GM12873 (cell line): ENCODE data around the gene AGBL1.

Experiments
- TF ChIP-seq, protein P1 (sequence below): IDR thresholded peaks from 2 replicates; pipeline ENCODE4 v1.5.1; 2012; ENCODE audit warnings: low read depth, mild to moderate bottlenecking, moderate library complexity, low read length, control low read depth; ENCODE audit not compliant: insufficient read depth; ENCODE audit errors: missing control alignments

AGBL1 gene

DNA sequence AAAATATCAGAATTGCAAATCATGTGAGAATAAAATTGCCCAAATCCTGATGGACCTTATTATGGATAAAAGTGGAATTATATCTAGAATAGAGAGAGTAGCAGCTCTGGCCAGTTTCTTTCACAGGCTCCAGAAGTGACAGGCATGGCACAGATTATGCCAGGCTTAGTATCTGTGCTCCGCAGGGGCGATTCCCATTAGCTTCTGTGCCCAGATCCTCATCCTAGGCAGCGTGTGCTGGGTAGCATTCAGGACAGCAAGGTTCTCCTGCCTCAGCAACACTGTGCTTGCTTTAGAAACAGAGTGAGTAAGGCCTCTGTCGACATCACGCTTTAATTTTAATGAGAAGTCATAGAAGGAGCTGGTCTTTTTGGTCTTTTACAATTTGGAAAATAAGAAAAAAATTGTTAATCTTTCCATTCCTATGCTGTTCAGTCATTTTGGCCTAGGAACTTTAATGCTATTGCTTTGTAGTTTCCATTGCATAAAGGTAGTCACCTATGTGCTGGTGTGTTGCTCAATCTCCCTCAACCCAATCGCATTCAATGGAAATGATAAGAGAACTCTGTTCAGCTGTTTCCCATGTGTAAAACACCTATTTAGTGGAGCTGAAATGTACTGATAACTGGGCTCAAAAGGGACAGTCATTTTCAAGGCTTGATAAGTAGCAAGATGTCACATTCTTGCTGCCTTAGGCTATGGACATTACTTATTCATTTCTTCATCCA is 770.1 kb downstream of the AGBL1 start:
- TF ChIP-seq, protein P1, sequence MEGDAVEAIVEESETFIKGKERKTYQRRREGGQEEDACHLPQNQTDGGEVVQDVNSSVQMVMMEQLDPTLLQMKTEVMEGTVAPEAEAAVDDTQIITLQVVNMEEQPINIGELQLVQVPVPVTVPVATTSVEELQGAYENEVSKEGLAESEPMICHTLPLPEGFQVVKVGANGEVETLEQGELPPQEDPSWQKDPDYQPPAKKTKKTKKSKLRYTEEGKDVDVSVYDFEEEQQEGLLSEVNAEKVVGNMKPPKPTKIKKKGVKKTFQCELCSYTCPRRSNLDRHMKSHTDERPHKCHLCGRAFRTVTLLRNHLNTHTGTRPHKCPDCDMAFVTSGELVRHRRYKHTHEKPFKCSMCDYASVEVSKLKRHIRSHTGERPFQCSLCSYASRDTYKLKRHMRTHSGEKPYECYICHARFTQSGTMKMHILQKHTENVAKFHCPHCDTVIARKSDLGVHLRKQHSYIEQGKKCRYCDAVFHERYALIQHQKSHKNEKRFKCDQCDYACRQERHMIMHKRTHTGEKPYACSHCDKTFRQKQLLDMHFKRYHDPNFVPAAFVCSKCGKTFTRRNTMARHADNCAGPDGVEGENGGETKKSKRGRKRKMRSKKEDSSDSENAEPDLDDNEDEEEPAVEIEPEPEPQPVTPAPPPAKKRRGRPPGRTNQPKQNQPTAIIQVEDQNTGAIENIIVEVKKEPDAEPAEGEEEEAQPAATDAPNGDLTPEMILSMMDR, result no peak

GRCh38 chr15:86850939-86851338 is 771.3 kb downstream of the AGBL1 start:
- TF ChIP-seq, protein P1, result no peak

GRCh38 chr15:86852741-86853140 is 773.1 kb downstream of the AGBL1 start:
- TF ChIP-seq, protein P1, result no peak

DNA sequence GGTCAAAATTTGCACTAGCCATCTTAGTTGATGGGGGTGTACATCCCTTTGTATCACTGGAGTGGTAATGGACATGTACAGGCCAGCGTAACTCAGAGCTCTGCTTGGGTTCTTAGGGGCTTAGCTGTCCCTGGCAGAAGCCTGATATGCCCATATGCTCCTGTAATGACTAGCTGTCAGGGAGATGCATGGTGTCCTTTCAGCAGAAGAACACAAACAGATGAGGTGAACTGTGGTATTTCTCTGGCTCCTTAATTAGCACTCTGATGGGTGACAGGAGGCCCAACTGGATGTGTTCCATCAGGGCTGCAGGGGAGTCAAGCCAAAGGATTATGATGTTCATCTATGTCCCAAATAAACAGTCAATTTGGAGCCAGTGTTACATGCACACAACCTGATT is 774.5 kb downstream of the AGBL1 start:
- TF ChIP-seq, protein P1, result no peak

DNA sequence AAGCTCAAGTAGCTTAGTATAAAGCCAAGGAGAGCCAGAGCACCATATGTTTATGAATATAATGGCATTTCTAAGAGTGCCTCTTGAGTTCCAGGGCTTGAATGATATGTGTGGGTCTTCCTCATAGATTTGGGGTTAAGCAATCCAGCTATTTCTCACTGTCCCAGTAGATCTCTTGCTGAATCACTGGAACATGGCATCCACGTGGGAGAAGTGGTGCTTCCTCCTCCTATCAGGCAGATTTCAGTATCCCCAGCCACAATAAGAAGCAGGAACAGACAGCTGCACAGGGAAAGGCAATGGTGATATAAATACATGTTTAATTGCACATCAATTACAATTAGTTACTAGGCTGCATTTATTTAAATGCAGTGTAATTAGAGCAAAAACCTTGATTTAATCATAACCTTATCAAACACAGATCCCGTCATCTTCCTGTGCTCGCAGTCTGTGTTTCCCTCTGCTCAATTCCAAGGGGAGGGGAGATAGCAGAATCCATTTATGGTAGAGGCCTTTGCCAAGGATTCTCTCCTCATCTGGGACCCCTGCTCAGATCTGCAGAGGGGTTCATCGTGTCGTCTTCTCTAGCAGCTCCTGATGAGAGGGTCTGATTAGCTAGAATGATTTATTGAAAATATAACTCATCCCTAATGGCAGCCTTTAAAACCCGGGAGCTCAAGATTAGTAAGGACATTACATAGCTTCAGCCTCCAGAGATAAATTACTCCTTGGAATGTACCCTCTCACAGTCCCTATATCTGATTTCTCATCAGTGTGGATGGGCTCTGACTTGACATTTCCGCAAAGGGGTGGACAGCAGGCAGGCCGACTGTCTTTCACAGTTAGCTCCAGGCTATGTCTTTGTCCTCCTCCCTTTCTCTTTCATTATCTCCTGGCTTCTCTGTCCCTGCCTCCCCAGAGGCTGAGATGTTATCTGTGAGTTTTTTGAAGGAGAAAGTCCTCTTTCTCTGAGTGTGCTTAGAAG is 775.9 kb downstream of the AGBL1 start:
- TF ChIP-seq, protein P1, result no peak

GRCh38 chr15:86857701-86858100 is 778.0 kb downstream of the AGBL1 start:
- TF ChIP-seq, protein P1, result no peak

- TF ChIP-seq, protein P1, result no peak
Measured at GRCh38 chr15:86863226-86863915, 783.7 kb downstream of the AGBL1 start.
